HUES6 (cell line): ENCODE measurements around the gene RETN.

Source experiments
- H3K27ac ChIP-seq: 2 replicates; pipeline ENCODE4 v1.7.0; 2013; ENCODE audit warnings: low read depth, mild to moderate bottlenecking, low read length, inconsistent platforms
- H3K27me3 ChIP-seq: 2 replicates; pipeline ENCODE4 v1.6.1; 2013; ENCODE audit warnings: low read length; ENCODE audit not compliant: control insufficient read depth, insufficient read depth
- H3K36me3 ChIP-seq: 2 replicates; pipeline ENCODE4 v1.6.1; 2013; ENCODE audit warnings: low read length; ENCODE audit not compliant: control insufficient read depth, insufficient read depth
- H3K4me1 ChIP-seq: 2 replicates; pipeline ENCODE4 v1.6.1; 2013; ENCODE audit warnings: low read length; ENCODE audit not compliant: control insufficient read depth, insufficient read depth
- H3K4me3 ChIP-seq: 2 replicates; pipeline ENCODE4 v1.5.1; 2013; ENCODE audit warnings: low read depth, low read length
- H3K9ac ChIP-seq: one replicate; pipeline ENCODE4 v1.6.1; 2013; ENCODE audit warnings: mild to moderate bottlenecking, low read length
- H3K9me3 ChIP-seq: 2 replicates; pipeline ENCODE4 v1.6.1; 2013; ENCODE audit warnings: low read depth, low read length; ENCODE audit not compliant: control insufficient read depth, insufficient read depth

The RETN gene

DNA sequence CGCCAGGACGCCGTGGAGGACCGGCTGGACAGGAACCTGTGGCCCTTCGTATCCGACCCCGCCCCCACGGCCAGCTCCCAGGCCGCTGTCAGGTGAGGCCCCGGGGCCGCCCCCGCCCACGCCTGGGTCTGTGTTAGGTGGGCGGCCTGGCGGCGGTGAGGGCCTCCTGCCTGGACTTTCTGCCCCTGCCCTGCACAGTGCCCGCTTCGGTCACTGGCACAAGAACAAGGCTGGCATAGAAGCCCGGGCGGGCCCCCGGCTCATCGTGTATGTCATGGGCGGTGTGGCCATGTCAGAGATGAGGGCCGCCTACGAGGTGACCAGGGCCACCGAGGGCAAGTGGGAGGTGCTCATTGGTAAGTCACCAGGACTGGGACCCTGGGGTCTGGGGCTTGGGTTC lies 21.7 kb upstream of the RETN start:
- Histone ChIP-seq H3K9ac (no peak overlapping the region), H3K36me3 (peaks cover 15% of the 10 kb centered on the region), H3K9me3 (no peaks in the 10 kb centered on the region), H3K27ac (no peak overlapping the region), H3K27me3 (peaks cover 16% of the 10 kb centered on the region), H3K4me1 (peaks cover under 1% of the 10 kb centered on the region), H3K4me3 (no peak overlapping the region)

GRCh38 chr19:7648265-7649014 lies 20.4 kb upstream of the RETN start:
- no peak overlapping the region for H3K27ac ChIP-seq
- H3K9ac ChIP-seq: no peak overlapping the region
- H3K4me1 ChIP-seq: peaks cover 4% of the 10 kb centered on the region
- H3K4me3 ChIP-seq: no peak overlapping the region
- H3K36me3 ChIP-seq: peaks cover 13% of the 10 kb centered on the region
- H3K27me3 ChIP-seq: peaks cover 26% of the 10 kb centered on the region
- no peaks in the 10 kb centered on the region for H3K9me3 ChIP-seq

GRCh38 chr19:7650148-7650547 lies 18.7 kb upstream of the RETN start:
- H3K4me1 ChIP-seq: peaks cover 4% of the 10 kb centered on the region
- H3K27me3 ChIP-seq: peaks cover 26% of the 10 kb centered on the region
- no peaks in the 10 kb centered on the region for H3K9me3 ChIP-seq
- H3K27ac ChIP-seq: no peak overlapping the region
- H3K36me3 ChIP-seq: peaks cover 7% of the 10 kb centered on the region
- H3K4me3 ChIP-seq: no peak overlapping the region
- H3K9ac ChIP-seq: no peak overlapping the region

GRCh38 chr19:7652061-7652641 lies 16.7 kb upstream of the RETN start:
- Histone ChIP-seq H3K9ac (no peak overlapping the region), H3K36me3 (0 out of 2 replicates have a peak, but pooled peaks cover 3% of the 10 kb centered on the region), H3K27me3 (peaks cover 31% of the 10 kb centered on the region), H3K9me3 (no peaks in the 10 kb centered on the region), H3K4me3 (peak overlapping the region; percentile 49), H3K27ac (no peak overlapping the region), H3K4me1 (peaks cover 4% of the 10 kb centered on the region)

- Histone ChIP-seq H3K36me3 (no peaks in the 10 kb centered on the region), H3K27me3 (peaks cover 40% of the 10 kb centered on the region), H3K4me3 (no peak overlapping the region), H3K9ac (no peak overlapping the region), H3K9me3 (no peaks in the 10 kb centered on the region), H3K4me1 (peaks cover 4% of the 10 kb centered on the region), H3K27ac (no peak overlapping the region)
Measured at GRCh38 chr19:7654401-7654800, 14.4 kb upstream of the RETN start.

- no peaks in the 10 kb centered on the region for H3K9me3 ChIP-seq
- peaks cover 34% of the 10 kb centered on the region for H3K27me3 ChIP-seq
- H3K4me1 ChIP-seq: peaks cover 4% of the 10 kb centered on the region
- no peaks in the 10 kb centered on the region for H3K36me3 ChIP-seq
- no peak overlapping the region for H3K4me3 ChIP-seq
- H3K27ac ChIP-seq: no peak overlapping the region
- H3K9ac ChIP-seq: no peak overlapping the region
Measured at GRCh38 chr19:7655581-7655980, 13.3 kb upstream of the RETN start.

DNA sequence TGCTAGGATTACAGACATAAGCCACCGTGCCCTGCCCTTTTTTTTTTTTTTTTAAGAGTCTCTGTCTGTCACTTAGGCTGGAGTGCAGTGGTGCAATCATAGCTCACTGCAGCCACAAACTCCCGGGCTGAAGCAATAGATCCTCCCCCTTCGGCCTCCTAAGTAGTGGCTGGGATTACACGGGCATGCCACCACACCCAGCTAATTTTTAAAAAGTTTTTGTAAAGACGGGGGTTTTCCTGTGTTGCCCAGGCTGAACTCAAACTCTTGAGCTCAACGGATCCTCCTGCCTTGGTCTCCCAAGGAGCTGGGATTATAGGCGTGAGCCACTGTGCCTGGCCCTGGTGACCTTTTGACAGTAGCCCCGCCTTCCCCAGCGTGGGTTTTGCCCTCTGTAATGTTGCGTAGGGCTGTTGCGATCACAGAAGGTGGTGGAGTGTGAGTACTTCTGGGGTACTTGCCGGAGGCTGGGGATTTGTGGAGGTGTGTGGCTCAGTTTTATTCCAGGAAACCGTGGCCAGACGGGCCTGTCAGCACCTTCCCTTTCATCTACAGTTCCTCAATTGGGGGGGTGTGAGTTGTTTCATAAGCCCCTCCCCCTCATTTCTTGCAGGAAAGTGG lies 11.6 kb upstream of the RETN start:
- Histone ChIP-seq H3K27me3 (peaks cover 31% of the 10 kb centered on the region), H3K4me3 (no peak overlapping the region), H3K9me3 (no peaks in the 10 kb centered on the region), H3K9ac (no peak overlapping the region), H3K27ac (no peak overlapping the region), H3K36me3 (no peaks in the 10 kb centered on the region), H3K4me1 (peaks cover 2% of the 10 kb centered on the region)

GRCh38 chr19:7658219-7658686 lies 10.6 kb upstream of the RETN start:
- Histone ChIP-seq H3K4me1 (no peaks in the 10 kb centered on the region), H3K27ac (no peak overlapping the region), H3K36me3 (no peaks in the 10 kb centered on the region), H3K4me3 (no peak overlapping the region), H3K9me3 (no peaks in the 10 kb centered on the region), H3K27me3 (peaks cover 25% of the 10 kb centered on the region), H3K9ac (no peak overlapping the region)

GRCh38 chr19:7661744-7662538 lies 6.9 kb upstream of the RETN start:
- Histone ChIP-seq H3K4me1 (no peaks in the 10 kb centered on the region), H3K9me3 (no peaks in the 10 kb centered on the region), H3K27me3 (peaks cover 29% of the 10 kb centered on the region; the same call in 1 of the 2 replicates), H3K36me3 (no peaks in the 10 kb centered on the region), H3K9ac (no peak overlapping the region), H3K4me3 (no peak overlapping the region), H3K27ac (no peak overlapping the region)

DNA sequence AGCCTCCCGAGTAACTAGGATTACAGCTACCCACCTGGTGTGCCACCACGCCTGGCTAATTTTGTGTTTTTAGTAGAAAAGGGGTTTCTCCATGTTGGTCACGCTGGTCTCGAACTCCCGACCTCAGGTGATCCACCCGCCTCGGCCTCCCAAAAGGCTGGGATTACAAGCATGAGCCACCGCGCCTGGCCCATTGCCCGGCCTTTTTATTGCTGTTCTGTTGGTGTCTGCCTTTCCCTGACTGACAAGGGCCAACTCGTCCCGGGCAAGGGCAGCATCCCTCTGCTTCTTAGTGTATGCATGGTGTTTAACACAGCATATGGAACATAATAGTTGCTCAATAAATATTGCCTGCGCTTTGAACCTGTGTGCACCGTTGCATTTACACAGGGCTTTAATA lies 6.2 kb upstream of the RETN start:
- Histone ChIP-seq H3K4me3 (no peak overlapping the region), H3K4me1 (no peaks in the 10 kb centered on the region), H3K27me3 (peaks cover 31% of the 10 kb centered on the region; the same call in 1 of the 2 replicates), H3K27ac (no peak overlapping the region), H3K36me3 (no peaks in the 10 kb centered on the region), H3K9ac (no peak overlapping the region), H3K9me3 (no peaks in the 10 kb centered on the region)
